ENCODE measurements around the gene DLGAP4.
"Not testable (repeated sequence)": the region's sequence is repeated elsewhere in the genome, so short reads cannot be mapped to it uniquely, and the experiment has no call there.

DLGAP4 gene

DNA sequence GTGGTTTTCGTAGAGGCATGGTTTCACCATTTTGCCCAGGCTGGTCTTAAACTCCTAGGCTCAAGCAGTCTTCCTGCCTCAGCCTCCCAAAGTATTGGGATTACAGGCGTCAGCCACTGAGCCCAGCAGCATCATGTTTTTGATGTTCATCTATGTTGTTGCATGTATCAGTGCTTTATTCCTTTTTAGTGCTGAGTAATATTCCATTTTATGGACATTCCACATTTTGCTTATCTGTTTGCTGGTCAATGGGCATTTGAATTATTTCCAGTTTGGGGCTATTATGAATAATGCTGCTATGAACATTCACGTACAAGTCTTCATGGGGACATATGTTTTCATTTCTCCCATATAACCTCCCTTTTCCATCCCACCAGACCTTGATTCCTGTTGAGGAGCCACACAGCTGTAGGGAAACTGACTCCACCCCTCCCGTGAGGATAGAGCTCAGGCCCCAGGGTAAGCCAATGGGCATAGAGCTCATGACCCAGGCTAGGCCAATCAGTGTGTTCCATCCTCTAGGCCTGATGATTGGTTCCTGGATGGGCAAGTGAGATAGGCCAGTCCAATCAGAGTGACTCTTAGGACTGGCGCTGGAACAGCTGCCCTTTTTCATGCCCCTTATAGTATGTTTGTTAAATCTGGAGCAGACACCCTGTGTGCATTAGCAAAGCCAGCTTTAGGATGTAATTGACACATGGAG is 49.5 kb downstream of the DLGAP4 start:
- no peak for DNase-seq

GRCh38 chr20:36359668-36360406 is 53.7 kb downstream of the DLGAP4 start:
- DNase-seq = no peak

DNA sequence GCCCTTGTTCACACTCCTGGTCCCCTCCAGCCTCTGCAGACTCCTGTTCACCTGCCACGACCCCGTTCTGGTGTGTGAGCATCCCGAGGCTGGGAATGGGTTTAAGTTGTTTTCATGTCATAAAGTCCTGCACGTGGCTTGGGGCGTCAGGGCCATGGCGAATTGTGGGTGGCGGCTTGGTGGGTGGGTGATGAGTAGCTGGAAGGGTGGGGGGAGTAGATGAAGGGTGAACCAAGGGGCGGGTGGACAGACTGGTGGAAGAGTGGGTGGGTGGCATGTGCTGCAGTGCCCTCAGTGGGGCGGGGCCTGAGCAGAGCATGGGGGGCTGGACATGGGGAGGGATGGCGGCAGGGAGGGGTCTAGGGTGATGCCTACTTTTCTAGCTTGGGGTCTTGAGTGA is 54.3 kb downstream of the DLGAP4 start:
- DNase-seq = no peak

GRCh38 chr20:36361406-36361805 is 55.3 kb downstream of the DLGAP4 start:
- no peak for DNase-seq

DNA sequence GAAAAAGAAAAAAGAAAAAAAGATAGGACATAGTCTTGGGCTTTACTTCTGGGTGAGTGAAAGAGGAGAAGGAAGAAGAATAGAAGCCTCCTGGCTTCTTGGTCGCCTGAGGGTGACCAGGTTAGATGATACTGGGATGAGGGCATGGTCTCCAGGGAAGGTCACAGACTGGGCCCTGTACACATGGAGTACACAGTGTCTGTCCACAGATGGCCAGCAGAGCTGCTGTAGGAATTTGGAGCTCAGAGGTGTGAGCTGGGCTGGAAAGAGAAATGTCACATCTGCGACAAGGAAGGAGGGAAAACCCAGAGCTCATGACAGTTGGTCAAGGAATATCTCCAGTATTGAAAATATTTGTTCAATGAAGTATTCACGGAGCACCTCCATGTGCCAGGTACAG is 56.1 kb downstream of the DLGAP4 start:
- no peak for DNase-seq

DNA sequence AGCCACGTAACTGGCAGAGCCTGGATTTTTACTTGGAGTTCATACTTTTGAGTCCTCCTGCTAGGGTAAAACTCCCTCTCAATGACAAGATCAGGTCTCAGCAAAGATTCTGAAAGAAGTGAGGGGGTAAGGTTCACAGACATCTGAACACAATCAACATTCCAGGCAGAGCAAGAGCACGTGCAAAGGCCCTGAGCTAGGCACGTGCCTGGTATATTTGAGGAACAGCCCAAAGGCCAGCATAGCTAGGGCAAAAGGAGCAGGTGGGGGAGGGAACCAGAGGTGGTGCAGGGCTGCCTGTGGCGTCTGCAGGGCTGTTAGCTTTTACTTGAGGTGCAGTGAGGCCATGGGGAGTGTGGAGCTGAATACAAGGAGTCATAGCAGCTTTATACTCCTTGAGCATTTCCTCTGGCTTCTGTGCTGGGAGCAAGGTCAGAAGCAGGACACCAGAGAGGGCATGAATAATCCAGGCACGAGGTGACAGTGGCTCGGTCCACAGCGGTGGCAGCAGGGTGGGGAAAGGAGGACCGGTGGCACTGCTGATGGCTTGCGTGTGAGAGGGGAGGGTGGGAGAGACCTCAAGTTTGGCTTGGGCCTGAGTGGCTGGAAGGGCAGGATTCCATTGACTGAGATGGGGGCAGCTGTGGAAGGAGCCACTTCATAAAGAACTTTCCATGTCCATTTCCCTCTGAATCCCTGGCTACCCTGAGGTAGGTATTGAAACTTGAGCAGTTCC is 57.0 kb downstream of the DLGAP4 start:
- no peak for DNase-seq

- no peak for DNase-seq
These were observed 58.4 kb downstream of the DLGAP4 start for GRCh38 chr20:36364506-36364905.

DNA sequence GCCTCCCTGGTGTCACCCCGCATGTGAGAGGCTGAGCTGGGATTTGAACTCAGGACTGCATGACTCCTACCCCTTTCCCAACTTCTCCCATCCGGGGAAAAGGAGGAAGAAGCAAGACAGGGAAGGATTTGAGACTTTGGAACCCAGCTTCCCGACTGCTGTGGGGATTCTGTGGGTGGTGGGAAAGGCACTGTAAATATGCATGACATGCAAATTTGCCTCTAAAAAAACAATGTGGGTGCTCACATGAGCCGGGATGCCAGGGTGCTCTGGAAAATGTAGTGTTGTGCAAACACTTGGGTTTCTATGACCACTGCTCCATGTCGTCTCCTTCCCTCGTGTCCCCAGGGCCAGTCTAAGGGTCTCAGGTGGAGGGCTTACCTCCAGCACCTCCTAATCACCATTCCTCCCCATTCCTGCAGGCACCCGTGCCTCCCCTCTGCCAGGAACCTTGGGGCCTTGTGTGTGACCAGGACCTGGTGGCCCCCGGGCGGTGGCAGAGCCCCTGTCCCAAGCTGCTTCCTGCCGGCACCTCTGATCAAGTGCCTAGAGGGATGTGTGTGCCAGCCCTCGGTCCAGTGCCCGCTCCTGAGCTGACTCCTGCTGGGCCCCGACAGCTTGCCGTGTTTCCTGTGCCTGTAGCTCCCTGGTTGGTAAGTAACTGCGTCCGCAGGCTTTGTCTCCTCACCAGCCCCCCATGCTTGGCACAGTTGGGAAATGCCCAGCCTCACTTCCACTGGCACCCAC is 60.7 kb downstream of the DLGAP4 start:
- peak; percentile 50 to 66 for DNase-seq

DNA sequence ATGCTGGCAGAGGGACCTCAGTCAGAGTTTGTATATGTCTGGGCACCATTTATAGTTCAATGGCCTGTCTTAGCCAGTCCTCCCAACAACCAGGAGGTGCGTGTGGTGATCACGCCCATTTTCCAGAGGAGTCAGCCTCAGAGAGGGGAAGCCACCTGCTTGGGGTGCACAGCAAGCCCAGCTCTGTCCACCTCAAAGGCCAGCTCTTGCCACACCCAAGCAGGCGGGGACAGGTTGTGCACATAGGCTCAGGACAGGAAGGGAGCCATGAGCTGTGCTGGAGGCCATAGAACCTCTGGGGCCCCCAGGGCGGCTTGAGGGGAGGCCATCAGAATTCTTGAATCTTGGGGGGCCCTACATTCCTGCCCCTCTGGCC is 61.2 kb downstream of the DLGAP4 start:
- DNase-seq = no peak

- peak; percentile 85 to 92 for DNase-seq
These were observed 62.0 kb downstream of the DLGAP4 start for GRCh38 chr20:36367907-36368799.

DNA sequence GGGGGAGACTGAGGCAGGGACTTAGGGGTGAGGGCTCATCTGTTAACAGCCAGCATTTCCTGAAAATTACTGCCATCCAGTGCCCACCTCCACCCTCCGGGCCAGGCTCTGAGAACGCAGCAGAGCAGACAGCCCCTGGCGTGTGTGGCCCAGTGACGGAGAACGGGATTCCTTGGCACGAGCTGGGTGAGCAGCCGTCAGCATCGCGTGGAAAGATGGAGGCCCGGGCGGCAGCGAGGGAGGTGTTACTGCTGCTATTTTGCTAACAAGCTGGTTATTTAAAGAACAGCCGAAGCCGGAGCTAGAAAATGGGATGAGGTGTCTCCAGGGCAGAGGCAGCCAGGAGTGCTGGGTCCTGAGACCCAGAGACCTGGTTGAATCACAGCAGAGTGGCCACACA is 62.7 kb downstream of the DLGAP4 start:
- DNase-seq = no peak

DNA sequence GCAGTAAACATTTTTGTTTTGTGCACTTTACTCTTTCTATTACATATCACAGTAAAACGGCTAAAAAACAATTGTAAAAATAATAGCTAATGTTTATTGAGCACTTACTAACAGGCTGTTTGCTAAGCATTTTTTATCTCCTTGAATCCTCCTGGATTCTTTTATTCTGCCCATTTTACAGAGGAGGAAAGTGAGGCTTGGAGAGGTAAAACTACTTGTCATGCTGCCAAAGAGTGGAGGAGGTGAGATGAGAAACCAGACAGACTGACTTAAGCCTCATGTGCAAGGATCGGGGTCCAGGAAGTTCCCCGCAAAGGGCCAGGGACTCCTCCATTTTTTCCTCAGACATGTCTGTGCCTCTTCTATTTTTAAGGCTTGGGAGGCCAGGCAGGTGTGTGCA is 63.6 kb downstream of the DLGAP4 start:
- no peak for DNase-seq

GRCh38 chr20:36370991-36371790 is 65.1 kb downstream of the DLGAP4 start:
- no peak for DNase-seq

- no peak for DNase-seq
These were observed 66.5 kb downstream of the DLGAP4 start for GRCh38 chr20:36372666-36373065.

- no peak for DNase-seq
These were observed 67.0 kb downstream of the DLGAP4 start for GRCh38 chr20:36373089-36373488.

- no peak for DNase-seq
These were observed 68.9 kb downstream of the DLGAP4 start for GRCh38 chr20:36374995-36375394.

- no peak for DNase-seq
These were observed 71.5 kb downstream of the DLGAP4 start for GRCh38 chr20:36377348-36378326.

DNA sequence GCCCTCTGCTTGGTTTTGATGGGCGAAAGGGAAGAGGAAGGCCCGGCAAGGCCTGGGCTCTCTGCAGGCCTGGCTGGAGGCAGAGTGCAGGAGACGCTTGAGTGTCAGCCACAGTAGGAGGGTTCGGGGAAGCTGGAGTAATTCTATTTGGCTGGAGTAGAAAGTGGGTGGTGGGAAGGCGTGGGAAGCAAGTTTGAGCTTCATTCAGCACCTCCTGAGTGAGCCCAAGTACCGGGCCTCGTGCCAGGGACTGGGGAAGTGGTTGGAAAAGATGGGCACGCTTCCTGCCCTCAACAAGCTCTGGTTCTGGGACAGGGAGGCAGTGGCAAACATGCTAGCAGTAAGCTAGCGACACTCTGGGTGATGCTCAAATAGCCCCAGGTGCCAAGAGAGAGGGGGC is 72.5 kb downstream of the DLGAP4 start:
- no peak for DNase-seq

DNA sequence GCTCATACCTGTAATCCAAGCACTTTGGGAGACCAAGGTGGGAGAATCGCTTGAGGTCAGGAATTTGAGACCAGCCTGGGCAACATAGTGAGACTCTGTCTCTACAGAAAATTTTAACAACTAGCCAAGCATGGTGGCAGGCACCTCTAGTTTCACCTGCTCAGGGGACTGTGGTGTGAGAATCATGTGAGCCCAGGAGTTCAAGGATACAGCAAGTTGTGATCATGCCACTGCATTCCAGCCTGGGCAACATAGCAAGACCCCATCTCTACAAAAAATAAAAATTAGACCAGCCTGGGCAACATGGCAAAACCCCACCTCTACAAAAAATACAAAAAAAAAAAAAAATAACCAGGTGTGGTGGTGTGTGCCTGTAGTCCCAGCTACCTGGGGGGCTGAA is 73.8 kb downstream of the DLGAP4 start:
- DNase-seq = not testable (repeated sequence)

DNA sequence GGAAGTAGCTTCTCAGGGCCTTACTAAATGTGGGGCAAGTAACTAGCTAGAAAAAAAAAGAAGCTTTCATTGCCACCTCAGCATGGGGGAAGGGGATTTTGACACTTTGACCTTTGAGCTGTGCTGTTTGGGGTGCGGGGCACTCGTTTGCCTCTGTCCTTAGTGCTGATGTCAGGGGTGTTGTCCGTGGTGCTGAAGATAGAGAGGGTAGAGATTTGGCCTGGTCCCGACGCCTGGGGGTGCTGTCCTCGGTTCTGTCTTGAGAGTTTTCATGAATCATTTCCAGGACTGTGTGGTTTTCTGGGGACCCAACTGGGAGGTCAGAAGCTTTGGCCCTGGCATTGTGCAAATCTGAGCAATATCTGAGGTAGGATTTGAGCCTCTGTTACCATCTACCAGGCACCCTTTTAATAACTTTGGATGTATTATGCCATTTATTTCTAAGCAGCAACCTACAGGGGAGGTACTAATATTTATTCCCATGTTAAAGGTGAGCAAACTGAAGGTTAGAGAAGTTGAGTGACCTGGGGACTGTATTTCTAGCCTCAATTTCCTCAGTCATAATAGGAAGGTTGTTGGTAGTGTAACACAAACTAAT is 78.0 kb downstream of the DLGAP4 start:
- no peak for DNase-seq
